ENCODE results near the gene GAPT.

GAPT gene

GRCh38 chr5:58460002-58460731 lies 31.1 kb upstream of the GAPT start, which contains the start of gene PLK2:
PLK2 (minus strand) TSS chr5:58460086; CDS start chr5:58459959, 127 bp downstream.
- Histone ChIP-seq H2AFZ (peak within 1 kb of the TSS; percentile 97), H3K27ac (peak within 1 kb of the TSS; percentile 93), H3K36me3 (ENCODE audit: control insufficient read depth, insufficient read depth, low read length) (no peaks in the 10 kb centered on the region), H3K4me3 (ENCODE audit: low read depth, low read length) (peak within 1 kb of the TSS; percentile 87), H3K27me3 (ENCODE audit: control insufficient read depth, insufficient read depth, low read length) (no peaks in the 10 kb centered on the region), H3K9ac (peak within 1 kb of the TSS; percentile 79), H3K4me2 (ENCODE audit: low read length) (peak within 1 kb of the TSS; percentile 76), H3K9me3 (ENCODE audit: control insufficient read depth, low read length) (no peaks in the 10 kb centered on the region), H3K79me2 (no peaks in the 10 kb centered on the region), H3K4me1 (no peaks in the 10 kb centered on the region)
- TF ChIP-seq CTCF (IDR thresholded peaks at IDR 0.05) = peak; percentile 20

DNA sequence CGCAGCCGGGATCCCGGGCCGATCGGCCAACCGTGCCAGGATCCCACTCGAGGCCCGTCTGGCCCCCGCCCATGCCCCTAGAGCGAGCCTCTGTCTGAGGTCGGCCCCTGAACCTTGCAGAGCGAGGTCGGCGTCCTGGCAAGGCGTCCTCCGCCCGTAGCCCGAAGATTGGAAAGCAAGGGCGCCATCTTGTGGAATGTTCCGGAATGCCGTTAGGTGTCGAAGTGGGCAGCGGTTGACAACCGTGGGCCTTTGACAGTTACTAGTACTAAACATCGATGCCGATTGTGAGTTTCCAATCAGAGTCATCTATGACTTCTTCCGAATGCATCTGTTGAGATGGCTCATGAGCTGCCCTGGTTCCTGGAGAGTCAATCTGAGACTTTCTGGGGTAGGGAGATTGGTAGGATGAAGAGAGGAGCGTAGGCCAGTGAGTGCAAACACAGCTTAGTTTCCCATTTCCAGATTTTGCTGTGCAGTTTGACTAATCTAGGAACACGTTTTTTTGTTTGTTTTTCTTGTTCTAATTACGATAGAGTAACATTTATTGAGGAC lies 30.4 kb upstream of the GAPT start:
- Histone ChIP-seq H3K27ac (peak overlapping the region; percentile 93), H3K36me3 (ENCODE audit: control insufficient read depth, insufficient read depth, low read length) (no peaks in the 10 kb centered on the region), H2AFZ (peak overlapping the region; percentile 97), H3K4me1 (no peaks in the 10 kb centered on the region), H3K27me3 (ENCODE audit: control insufficient read depth, insufficient read depth, low read length) (no peaks in the 10 kb centered on the region), H3K4me3 (ENCODE audit: low read depth, low read length) (peak overlapping the region; percentile 87), H3K9ac (no peak overlapping the region), H3K9me3 (ENCODE audit: control insufficient read depth, low read length) (no peaks in the 10 kb centered on the region), H3K79me2 (no peaks in the 10 kb centered on the region), H3K4me2 (ENCODE audit: low read length) (peak overlapping the region; percentile 76)
- peak; percentile 81 for TF ChIP-seq CTCF (IDR thresholded peaks at IDR 0.05)

DNA sequence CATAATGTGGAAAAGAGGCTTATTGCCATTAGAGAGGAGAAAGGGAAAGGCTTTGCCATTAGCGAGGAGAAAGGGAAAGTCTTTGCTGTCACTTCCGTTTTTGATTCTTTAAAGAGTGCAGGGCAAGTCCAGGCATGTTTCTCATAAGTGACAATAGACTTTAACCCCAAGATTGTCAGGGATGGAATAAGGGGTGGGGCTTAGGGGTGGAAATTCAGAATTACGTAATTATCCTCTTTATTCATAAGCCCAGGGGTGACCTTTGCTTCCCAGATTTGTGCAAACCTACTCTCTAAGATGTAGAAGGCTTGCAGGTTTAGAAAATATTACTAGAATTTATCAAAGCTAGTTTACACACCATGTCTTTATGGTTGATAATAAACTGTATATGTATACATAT lies 29.1 kb upstream of the GAPT start:
- H3K9me3 ChIP-seq (ENCODE audit: control insufficient read depth, low read length) = no peaks in the 10 kb centered on the region
- no peak overlapping the region for H3K9ac ChIP-seq
- no peak for TF ChIP-seq CTCF (IDR thresholded peaks at IDR 0.05)
- peak overlapping the region; percentile 26 for H2AFZ ChIP-seq
- H3K36me3 ChIP-seq (ENCODE audit: control insufficient read depth, insufficient read depth, low read length) = no peaks in the 10 kb centered on the region
- no peaks in the 10 kb centered on the region for H3K27me3 ChIP-seq (ENCODE audit: control insufficient read depth, insufficient read depth, low read length)
- no peaks in the 10 kb centered on the region for H3K79me2 ChIP-seq
- H3K4me2 ChIP-seq (ENCODE audit: low read length) = no peak overlapping the region
- H3K4me3 ChIP-seq (ENCODE audit: low read depth, low read length) = no peak overlapping the region
- no peaks in the 10 kb centered on the region for H3K4me1 ChIP-seq
- no peak overlapping the region for H3K27ac ChIP-seq

GRCh38 chr5:58462623-58463230 lies 28.5 kb upstream of the GAPT start:
- peak; percentile 63 for TF ChIP-seq CTCF (IDR thresholded peaks at IDR 0.05)
- Histone ChIP-seq H3K27ac (no peak overlapping the region), H3K9me3 (ENCODE audit: control insufficient read depth, low read length) (no peaks in the 10 kb centered on the region), H3K79me2 (no peaks in the 10 kb centered on the region), H3K27me3 (ENCODE audit: control insufficient read depth, insufficient read depth, low read length) (no peaks in the 10 kb centered on the region), H2AFZ (peak overlapping the region; percentile 26), H3K9ac (no peak overlapping the region), H3K36me3 (ENCODE audit: control insufficient read depth, insufficient read depth, low read length) (no peaks in the 10 kb centered on the region), H3K4me2 (ENCODE audit: low read length) (no peak overlapping the region), H3K4me1 (no peaks in the 10 kb centered on the region), H3K4me3 (ENCODE audit: low read depth, low read length) (no peak overlapping the region)

All from parathyroid adenoma (tissue), 2 donors.